Astrocyte (in vitro differentiated cells and primary cell): ENCODE data around the gene PLA2R1. TPM values are rescaled to one million over a fixed set of nuclear protein-coding genes. Genes with fewer than 3 reads are reported as not detected.

Experiments used
- DNase-seq: peaks from one replicate; pipeline ENCODE4 v3.0.0-alpha.2; 2010; ENCODE audit warnings: low read depth
- FAIRE-seq: peaks from 2 replicates; lab custom pipeline; 2011; peaks lifted over from hg19 to GRCh38; lab: Jason Lieb, UNC
- H2AFZ ChIP-seq: 2 replicates; pipeline ENCODE4 v1.6.0; 2012; ENCODE audit warnings: low read depth, low read length, inconsistent platforms
- H3K27ac ChIP-seq: 2 replicates; pipeline ENCODE4 v1.5.1; 2011; ENCODE audit warnings: low read depth, low read length, inconsistent platforms
- H3K27me3 ChIP-seq: 2 replicates; pipeline ENCODE4 v1.6.0; 2011; ENCODE audit warnings: low read length, inconsistent platforms; ENCODE audit not compliant: insufficient read depth
- H3K36me3 ChIP-seq: 2 replicates; pipeline ENCODE4 v1.5.1; 2011; ENCODE audit warnings: low read length, inconsistent platforms; ENCODE audit not compliant: insufficient read depth
- H3K4me1 ChIP-seq: 2 replicates; pipeline ENCODE4 v1.5.1; 2011; ENCODE audit warnings: low read length, inconsistent platforms; ENCODE audit not compliant: insufficient read depth
- H3K4me2 ChIP-seq: 2 replicates; pipeline ENCODE4 v1.6.0; 2012; ENCODE audit warnings: low read length, inconsistent platforms
- H3K4me3 ChIP-seq: 2 replicates; pipeline ENCODE4 v1.5.1; 2011; ENCODE audit warnings: low read depth, mild to moderate bottlenecking, low read length, inconsistent platforms; ENCODE audit not compliant: insufficient read depth
- H3K79me2 ChIP-seq: 2 replicates; pipeline ENCODE4 v1.6.0; 2012; ENCODE audit warnings: mild to moderate bottlenecking, low read length, inconsistent platforms; ENCODE audit not compliant: insufficient read depth
- H3K9ac ChIP-seq: 2 replicates; pipeline ENCODE4 v1.6.0; 2012; ENCODE audit warnings: mild to moderate bottlenecking, low read length, inconsistent platforms
- H3K9me3 ChIP-seq: 2 replicates; pipeline ENCODE4 v1.5.1; 2012; ENCODE audit warnings: low read depth, mild to moderate bottlenecking, low read length, inconsistent platforms; ENCODE audit not compliant: insufficient read depth
- H4K20me1 ChIP-seq: 2 replicates; pipeline ENCODE4 v1.6.0; 2012; ENCODE audit warnings: low read length, inconsistent platforms; ENCODE audit not compliant: insufficient read depth
- H3K27ac Mint-ChIP-seq: one replicate; pipeline ENCODE4 v1.8.0; 2021; ENCODE audit warnings: mild to moderate bottlenecking, mixed read lengths; ENCODE audit not compliant: unreplicated experiment
- H3K27me3 Mint-ChIP-seq: one replicate; pipeline ENCODE4 v1.8.0; 2021; ENCODE audit warnings: low read depth, mixed read lengths; ENCODE audit not compliant: unreplicated experiment
- H3K36me3 Mint-ChIP-seq: one replicate; pipeline ENCODE4 v1.8.0; 2021; ENCODE audit warnings: low read depth, mixed read lengths; ENCODE audit not compliant: unreplicated experiment
- H3K4me1 Mint-ChIP-seq: one replicate; pipeline ENCODE4 v1.8.0; 2021; ENCODE audit warnings: low read depth, mixed read lengths; ENCODE audit not compliant: unreplicated experiment
- H3K4me3 Mint-ChIP-seq: one replicate; pipeline ENCODE4 v1.8.0; 2021; ENCODE audit warnings: mild to moderate bottlenecking, moderate library complexity, mixed read lengths; ENCODE audit not compliant: unreplicated experiment
- H3K9me3 Mint-ChIP-seq: one replicate; pipeline ENCODE4 v1.8.0; 2021; ENCODE audit warnings: mild to moderate bottlenecking, mixed read lengths; ENCODE audit not compliant: unreplicated experiment
- CTCF ChIP-seq: IDR thresholded peaks from 2 replicates; pipeline ENCODE4 v1.5.1; 2011; ENCODE audit warnings: low read depth, mild to moderate bottlenecking, inconsistent platforms, low read length, moderate library complexity; ENCODE audit not compliant: insufficient read depth
- EZH2 ChIP-seq: IDR thresholded peaks from 2 replicates; pipeline ENCODE4 v1.6.1; 2012; ENCODE audit warnings: mild to moderate bottlenecking, low read length, inconsistent platforms; ENCODE audit not compliant: insufficient read depth
- total RNA-seq: library from RNA; stranded (reverse); gene quantifications from 2 replicates; pipeline ENCODE4 v1.2.1, GENCODE V29; 2021

Gene PLA2R1
- total RNA-seq, 1 donor from 2014 or later = 7.1 TPM

GRCh38 chr2:159895258-159896065 is 167.0 kb downstream of the PLA2R1 start:
- H2AFZ ChIP-seq = no peak overlapping the region
- no peak overlapping the region for H3K4me3 Mint-ChIP-seq
- H3K36me3 ChIP-seq = no peaks in the 10 kb centered on the region
- H3K27me3 ChIP-seq = no peaks in the 10 kb centered on the region
- H3K4me3 ChIP-seq = no peak overlapping the region
- H3K27ac ChIP-seq = no peak overlapping the region
- peaks cover 15% of the 10 kb centered on the region for H3K27me3 Mint-ChIP-seq
- H3K9me3 ChIP-seq = no peaks in the 10 kb centered on the region
- peaks cover 29% of the 10 kb centered on the region for H3K4me1 Mint-ChIP-seq
- no peaks in the 10 kb centered on the region for H3K36me3 Mint-ChIP-seq
- TF ChIP-seq CTCF (no peak), EZH2 (no peak)
- DNase-seq (peak; percentile 38), FAIRE-seq (no peak)
- H4K20me1 ChIP-seq = no peaks in the 10 kb centered on the region
- no peak overlapping the region for H3K9ac ChIP-seq
- H3K79me2 ChIP-seq = no peaks in the 10 kb centered on the region
- no peaks in the 10 kb centered on the region for H3K9me3 Mint-ChIP-seq
- no peak overlapping the region for H3K27ac Mint-ChIP-seq
- H3K4me1 ChIP-seq = peaks cover 6% of the 10 kb centered on the region
- no peak overlapping the region for H3K4me2 ChIP-seq

- no peak for DNase-seq
- no peak overlapping the region for H3K27ac ChIP-seq
- no peaks in the 10 kb centered on the region for H4K20me1 ChIP-seq
- H2AFZ ChIP-seq = no peak overlapping the region
- no peaks in the 10 kb centered on the region for H3K27me3 ChIP-seq
- no peak overlapping the region for H3K27ac Mint-ChIP-seq
- H3K9me3 Mint-ChIP-seq = no peaks in the 10 kb centered on the region
- TF ChIP-seq CTCF (no peak), EZH2 (no peak)
- no peak for FAIRE-seq
- no peaks in the 10 kb centered on the region for H3K36me3 Mint-ChIP-seq
- no peak overlapping the region for H3K4me3 ChIP-seq
- H3K27me3 Mint-ChIP-seq = peaks cover 12% of the 10 kb centered on the region
- no peaks in the 10 kb centered on the region for H3K79me2 ChIP-seq
- H3K9me3 ChIP-seq = no peaks in the 10 kb centered on the region
- H3K4me3 Mint-ChIP-seq = no peak overlapping the region
- H3K36me3 ChIP-seq = no peaks in the 10 kb centered on the region
- no peak overlapping the region for H3K4me2 ChIP-seq
- peaks cover 29% of the 10 kb centered on the region for H3K4me1 Mint-ChIP-seq
- no peak overlapping the region for H3K9ac ChIP-seq
- H3K4me1 ChIP-seq = peaks cover 6% of the 10 kb centered on the region
These were observed 168.1 kb downstream of the PLA2R1 start for GRCh38 chr2:159894145-159894838.
